ENCODE data around the gene PTPRN2. TPM values are rescaled to one million over a fixed set of nuclear protein-coding genes. Genes with fewer than 3 reads are reported as not detected.

The PTPRN2 gene
- total RNA-seq, 1 donor from 2014 or later, result 1.8 TPM

DNA sequence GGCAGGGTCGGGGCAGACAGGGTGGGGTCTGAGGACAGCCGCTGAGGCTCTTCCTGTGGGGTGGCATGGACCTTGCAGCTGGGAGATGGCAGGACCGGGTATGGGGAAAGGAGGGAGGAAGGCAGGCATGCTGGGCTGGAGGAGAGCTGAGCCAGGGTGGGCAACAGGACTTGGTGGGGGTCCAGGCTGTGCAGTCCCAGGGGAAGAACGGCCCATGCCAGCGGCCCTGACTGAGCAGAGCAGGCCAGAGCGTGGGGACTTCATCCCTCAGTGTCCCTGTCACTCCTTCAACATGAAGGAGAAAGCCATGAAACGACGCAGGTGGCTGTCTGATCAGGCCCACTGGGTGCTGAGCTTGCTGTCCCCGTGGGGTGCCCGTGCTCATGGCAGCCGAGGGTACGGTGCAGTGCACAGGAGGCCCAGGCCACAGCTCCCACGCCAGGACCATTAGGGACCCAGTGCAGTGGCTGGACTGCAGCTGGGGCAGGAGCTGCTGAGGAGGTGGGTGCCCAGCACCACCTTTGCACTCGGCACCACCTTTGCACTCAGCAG, 519.6 kb downstream of the PTPRN2 start:
- POLR2A ChIA-PET, result interaction anchor here (0.6 kb wide), 1 partner anchor 30 kb away, joined by 3 read pairs; no protein-coding TSS in a partner anchor

DNA sequence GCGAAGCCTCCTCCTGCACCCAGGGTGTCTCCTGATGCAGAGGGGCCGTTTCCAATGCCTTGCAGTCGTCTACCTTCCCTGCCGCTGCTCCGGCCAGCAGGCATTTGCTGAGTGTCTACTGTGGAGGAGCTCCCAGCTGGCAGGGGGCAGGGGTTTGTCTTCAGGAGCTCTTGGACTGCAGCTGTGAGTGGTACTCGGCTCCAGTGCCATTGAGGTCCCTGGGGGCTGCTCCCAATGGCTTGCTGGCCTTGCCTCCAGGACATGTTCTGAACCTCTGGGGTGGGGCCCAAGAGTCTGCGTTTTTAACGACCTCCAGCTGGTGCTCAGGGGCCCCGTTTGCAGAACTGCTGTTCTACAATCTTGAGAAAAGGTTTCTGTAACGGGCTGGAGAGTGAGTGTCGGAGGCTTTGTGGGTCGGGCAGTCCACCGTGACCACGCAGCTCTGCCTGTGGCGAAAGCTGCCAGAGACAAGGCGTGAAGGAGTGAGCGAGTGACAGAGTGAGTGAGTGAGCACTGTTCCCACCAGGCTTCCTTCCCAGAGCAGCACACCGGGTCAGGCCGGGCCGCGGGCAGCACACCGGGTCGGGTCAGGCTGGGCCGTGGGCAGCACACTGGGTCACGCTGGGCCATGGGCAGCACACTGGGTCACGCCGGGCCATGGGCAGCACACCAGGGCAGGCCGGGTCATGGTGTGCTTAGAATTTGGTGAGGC, 520.2 kb downstream of the PTPRN2 start:
- POLR2A ChIA-PET, result no interaction called here
- no peaks in the 10 kb centered on the region for H3K27me3 Mint-ChIP-seq
- no peak for ATAC-seq (ENCODE audit: low read depth)
- DNase-seq, result no peak
- H3K36me3 Mint-ChIP-seq (ENCODE audit: low read depth), result no peaks in the 10 kb centered on the region
- H3K4me1 Mint-ChIP-seq, result no peaks in the 10 kb centered on the region
- no peak overlapping the region for H3K4me3 Mint-ChIP-seq
- peaks cover under 1% of the 10 kb centered on the region for H3K9me3 Mint-ChIP-seq
- TF ChIP-seq, protein P1, sequence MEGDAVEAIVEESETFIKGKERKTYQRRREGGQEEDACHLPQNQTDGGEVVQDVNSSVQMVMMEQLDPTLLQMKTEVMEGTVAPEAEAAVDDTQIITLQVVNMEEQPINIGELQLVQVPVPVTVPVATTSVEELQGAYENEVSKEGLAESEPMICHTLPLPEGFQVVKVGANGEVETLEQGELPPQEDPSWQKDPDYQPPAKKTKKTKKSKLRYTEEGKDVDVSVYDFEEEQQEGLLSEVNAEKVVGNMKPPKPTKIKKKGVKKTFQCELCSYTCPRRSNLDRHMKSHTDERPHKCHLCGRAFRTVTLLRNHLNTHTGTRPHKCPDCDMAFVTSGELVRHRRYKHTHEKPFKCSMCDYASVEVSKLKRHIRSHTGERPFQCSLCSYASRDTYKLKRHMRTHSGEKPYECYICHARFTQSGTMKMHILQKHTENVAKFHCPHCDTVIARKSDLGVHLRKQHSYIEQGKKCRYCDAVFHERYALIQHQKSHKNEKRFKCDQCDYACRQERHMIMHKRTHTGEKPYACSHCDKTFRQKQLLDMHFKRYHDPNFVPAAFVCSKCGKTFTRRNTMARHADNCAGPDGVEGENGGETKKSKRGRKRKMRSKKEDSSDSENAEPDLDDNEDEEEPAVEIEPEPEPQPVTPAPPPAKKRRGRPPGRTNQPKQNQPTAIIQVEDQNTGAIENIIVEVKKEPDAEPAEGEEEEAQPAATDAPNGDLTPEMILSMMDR (IDR thresholded peaks at IDR 0.05), result no peak
- intact Hi-C loops (cut with micrococcal nuclease), result no loop called here
- H3K27ac Mint-ChIP-seq, result no peak overlapping the region
- CTCF ChIA-PET, result no interaction called here

More for the DNA sequence above, 519.6 kb downstream of the PTPRN2 start:
- H3K4me3 Mint-ChIP-seq, result no peak overlapping the region
- H3K27ac Mint-ChIP-seq, result no peak overlapping the region
- DNase-seq, result no peak
- no peaks in the 10 kb centered on the region for H3K36me3 Mint-ChIP-seq (ENCODE audit: low read depth)
- TF ChIP-seq, protein P1 (IDR thresholded peaks at IDR 0.05), result no peak
- no peak for ATAC-seq (ENCODE audit: low read depth)
- no peaks in the 10 kb centered on the region for H3K27me3 Mint-ChIP-seq
- H3K9me3 Mint-ChIP-seq, result peaks cover 3% of the 10 kb centered on the region
- H3K4me1 Mint-ChIP-seq, result no peaks in the 10 kb centered on the region
- CTCF ChIA-PET, result no interaction called here
- intact Hi-C loops (cut with micrococcal nuclease), result no loop called here

DNA sequence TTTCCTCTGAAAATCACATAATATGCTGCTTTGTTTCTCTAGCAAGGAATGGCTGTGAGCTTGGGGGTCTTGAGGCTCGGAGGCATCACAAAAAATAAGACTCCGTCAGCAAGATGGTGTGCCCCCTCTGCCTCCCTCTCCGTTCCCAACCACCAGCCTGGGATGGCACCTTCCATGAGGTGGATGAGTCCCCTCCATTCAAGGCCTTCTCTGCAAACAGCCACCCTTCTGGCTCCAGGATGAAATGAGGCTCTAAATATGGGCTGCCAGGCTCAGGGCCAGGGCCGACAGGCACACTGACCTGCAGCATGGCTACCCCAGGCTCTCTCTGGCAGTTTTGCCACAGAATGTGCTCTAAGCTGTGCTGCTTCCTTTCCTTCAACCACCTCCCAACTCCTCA, 521.5 kb downstream of the PTPRN2 start:
- Mint-ChIP-seq H3K27ac (no peak overlapping the region), H3K27me3 (no peaks in the 10 kb centered on the region), H3K4me1 (no peaks in the 10 kb centered on the region), H3K4me3 (no peak overlapping the region), H3K9me3 (no peaks in the 10 kb centered on the region), H3K36me3 (ENCODE audit: low read depth) (no peaks in the 10 kb centered on the region)
- ATAC-seq (ENCODE audit: low read depth) (no peak), DNase-seq (no peak)
- intact Hi-C loops (cut with micrococcal nuclease), result no loop called here
- POLR2A ChIA-PET, result no interaction called here
- CTCF ChIA-PET, result no interaction called here
- TF ChIP-seq, protein P1 (IDR thresholded peaks at IDR 0.05), result no peak

DNA sequence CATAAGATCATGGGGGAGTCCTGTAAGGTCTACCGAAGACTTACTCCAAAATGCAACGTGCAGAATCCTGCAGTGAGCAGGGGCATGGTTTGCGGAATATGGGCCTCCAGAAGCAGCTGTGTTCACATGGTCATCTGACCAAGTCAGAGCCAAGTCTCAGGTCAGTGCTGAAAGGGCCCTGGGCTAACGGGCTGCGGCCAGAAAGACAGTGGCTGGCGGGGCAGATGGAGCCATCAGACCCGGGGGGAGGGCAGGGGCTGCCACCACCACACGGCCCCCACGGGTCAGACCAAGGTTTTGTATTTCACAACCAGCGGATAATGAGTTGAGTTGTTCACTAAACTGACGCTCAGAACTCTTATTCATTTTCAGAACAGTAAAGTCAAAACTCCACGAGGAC, 522.3 kb downstream of the PTPRN2 start:
- no peak overlapping the region for H3K27ac Mint-ChIP-seq
- POLR2A ChIA-PET, result no interaction called here
- no peak overlapping the region for H3K4me3 Mint-ChIP-seq
- no peaks in the 10 kb centered on the region for H3K27me3 Mint-ChIP-seq
- TF ChIP-seq, protein P1 (IDR thresholded peaks at IDR 0.05), result no peak
- no peaks in the 10 kb centered on the region for H3K9me3 Mint-ChIP-seq
- intact Hi-C loops (cut with micrococcal nuclease), result no loop called here
- CTCF ChIA-PET, result no interaction called here
- ATAC-seq (ENCODE audit: low read depth), result no peak
- H3K36me3 Mint-ChIP-seq (ENCODE audit: low read depth), result no peaks in the 10 kb centered on the region
- no peak for DNase-seq
- no peaks in the 10 kb centered on the region for H3K4me1 Mint-ChIP-seq

DNA sequence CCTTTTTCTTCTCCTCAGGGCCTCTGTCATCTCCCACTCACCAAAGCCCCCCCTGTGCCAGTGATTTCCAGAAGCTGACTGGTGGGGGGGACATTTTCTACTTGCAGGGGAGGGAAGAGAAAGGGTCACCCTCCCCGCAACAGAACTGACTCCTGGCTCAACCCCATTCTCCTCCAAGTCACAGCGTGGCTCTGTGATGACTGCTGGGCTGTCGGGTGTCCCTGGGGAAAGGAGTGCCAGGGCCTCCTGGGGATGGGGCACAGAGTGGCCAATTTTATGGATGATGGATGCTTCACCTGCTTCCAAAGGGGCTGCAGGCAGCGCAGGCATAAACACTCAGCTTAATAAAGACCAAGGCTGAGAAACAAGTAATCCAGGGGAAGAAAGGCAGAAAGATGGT, 523.0 kb downstream of the PTPRN2 start:
- CTCF ChIA-PET, result no interaction called here
- DNase-seq (no peak), ATAC-seq (ENCODE audit: low read depth) (no peak)
- H3K36me3 Mint-ChIP-seq (ENCODE audit: low read depth), result no peaks in the 10 kb centered on the region
- H3K9me3 Mint-ChIP-seq, result no peaks in the 10 kb centered on the region
- no peak overlapping the region for H3K27ac Mint-ChIP-seq
- no peaks in the 10 kb centered on the region for H3K4me1 Mint-ChIP-seq
- H3K4me3 Mint-ChIP-seq, result no peak overlapping the region
- POLR2A ChIA-PET, result no interaction called here
- intact Hi-C loops (cut with micrococcal nuclease), result no loop called here
- H3K27me3 Mint-ChIP-seq, result no peaks in the 10 kb centered on the region
- TF ChIP-seq, protein P1 (IDR thresholded peaks at IDR 0.05), result no peak
